Measurements from ENCODE around the gene TBX18. TPM values are rescaled to one million over a fixed set of nuclear protein-coding genes. Genes with fewer than 3 reads are reported as not detected.

The TBX18 gene
- total RNA-seq, 1 experiment from 2014 or later: not detected

DNA sequence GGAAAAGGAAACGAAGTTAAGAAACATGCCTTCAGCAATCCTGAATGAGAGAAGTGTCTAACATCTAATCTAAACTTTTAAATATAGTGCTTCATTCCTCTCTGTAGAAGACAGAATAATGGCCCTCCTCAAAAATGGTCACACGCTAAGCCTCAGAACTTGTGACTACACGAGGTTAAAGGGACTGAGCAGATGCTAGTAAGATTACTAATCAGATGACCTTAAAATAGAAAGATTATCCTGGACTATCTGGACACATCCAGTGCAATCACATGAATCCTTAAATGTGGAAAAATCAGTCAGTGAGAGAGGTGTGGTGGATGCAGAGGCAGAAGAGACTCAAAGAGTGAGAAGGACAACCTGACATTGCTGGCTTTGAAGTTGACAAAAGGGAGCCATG lies 126.1 kb downstream of the TBX18 start:
- H3K27me3 ChIP-seq (replicated peaks; ENCODE audit: control insufficient read depth, insufficient read depth, low read length): no peaks in the 10 kb centered on the region
- Mint-ChIP-seq H3K27ac (ENCODE audit: unreplicated experiment) (no peak overlapping the region), H3K4me3 (ENCODE audit: unreplicated experiment) (no peak overlapping the region), H3K4me1 (ENCODE audit: low read depth, unreplicated experiment) (peaks cover 6% of the 10 kb centered on the region), H3K9me3 (ENCODE audit: unreplicated experiment) (peaks cover 13% of the 10 kb centered on the region), H3K36me3 (ENCODE audit: insufficient read depth, unreplicated experiment) (no peaks in the 10 kb centered on the region), H3K27me3 (ENCODE audit: insufficient read depth, unreplicated experiment) (peaks cover 3% of the 10 kb centered on the region)
- intact Hi-C loops (cut with micrococcal nuclease; ENCODE audit: unreplicated experiment): no loop called here
- TF ChIP-seq, protein P1, sequence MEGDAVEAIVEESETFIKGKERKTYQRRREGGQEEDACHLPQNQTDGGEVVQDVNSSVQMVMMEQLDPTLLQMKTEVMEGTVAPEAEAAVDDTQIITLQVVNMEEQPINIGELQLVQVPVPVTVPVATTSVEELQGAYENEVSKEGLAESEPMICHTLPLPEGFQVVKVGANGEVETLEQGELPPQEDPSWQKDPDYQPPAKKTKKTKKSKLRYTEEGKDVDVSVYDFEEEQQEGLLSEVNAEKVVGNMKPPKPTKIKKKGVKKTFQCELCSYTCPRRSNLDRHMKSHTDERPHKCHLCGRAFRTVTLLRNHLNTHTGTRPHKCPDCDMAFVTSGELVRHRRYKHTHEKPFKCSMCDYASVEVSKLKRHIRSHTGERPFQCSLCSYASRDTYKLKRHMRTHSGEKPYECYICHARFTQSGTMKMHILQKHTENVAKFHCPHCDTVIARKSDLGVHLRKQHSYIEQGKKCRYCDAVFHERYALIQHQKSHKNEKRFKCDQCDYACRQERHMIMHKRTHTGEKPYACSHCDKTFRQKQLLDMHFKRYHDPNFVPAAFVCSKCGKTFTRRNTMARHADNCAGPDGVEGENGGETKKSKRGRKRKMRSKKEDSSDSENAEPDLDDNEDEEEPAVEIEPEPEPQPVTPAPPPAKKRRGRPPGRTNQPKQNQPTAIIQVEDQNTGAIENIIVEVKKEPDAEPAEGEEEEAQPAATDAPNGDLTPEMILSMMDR (IDR thresholded peaks at IDR 0.05; ENCODE audit: insufficient read depth in 1 of 2, low read depth in 1 of 2, low read length in 1 of 2, severe bottlenecking in 1 of 2, unreplicated experiment in 1 of 2): no peak
- POLR2A ChIA-PET: no interaction called here
- CTCF ChIA-PET: no interaction called here
- no peak overlapping the region for H3K4me3 ChIP-seq (ENCODE audit: low read depth, low read length)
- H3K9me3 ChIP-seq: no peaks in the 10 kb centered on the region
- BruUV-seq (replicated peaks): no TSS peak
- H3K36me3 ChIP-seq (ENCODE audit: control insufficient read depth, insufficient read depth, low read length): no peaks in the 10 kb centered on the region
- H3K4me1 ChIP-seq: no peaks in the 10 kb centered on the region
- no peak for DNase-seq
